SH-SY5Y (cell line): ENCODE results near the gene FBXW7.

Experiments used
- GATA2 ChIP-seq: IDR thresholded peaks from 2 replicates; pipeline ENCODE4 v1.6.1; 2011; ENCODE audit warnings: mild to moderate bottlenecking, low read depth, low read length
- GATA3 ChIP-seq: IDR thresholded peaks from 2 replicates; pipeline ENCODE4 v1.6.1; 2011; ENCODE audit warnings: low read depth, mild to moderate bottlenecking, low read length, moderate library complexity

- TF ChIP-seq GATA2 (no peak), GATA3 (no peak)
Observed at GRCh38 chr4:152559641-152560040, 23.7 kb upstream of the FBXW7 start.
